Measurements from ENCODE around the gene PNPLA1. TPM values are rescaled to one million over a fixed set of nuclear protein-coding genes. Genes with fewer than 3 reads are reported as not detected.
A peak's percentile ranks its signal among the peaks of the same experiment; 100 is the strongest.

PNPLA1 gene
- total and polyA plus RNA-seq, 8 donors = 0.11 to 2.0 (median 0.15) TPM; not detected in 1

- ATAC-seq (peak; percentile 96), DNase-seq (peak; percentile 40 to 95 (median 72))
- Histone ChIP-seq H3K4me1 (peaks cover 8% of the 10 kb centered on the region in 2 donors), H3K4me3 (no peak overlapping the region), H3K9me3 (no peaks in the 10 kb centered on the region), H3K36me3 (no peaks in the 10 kb centered on the region), H3K27ac (no peak overlapping the region), H3K27me3 (peaks cover 0 to 23% of the 10 kb centered on the region in 2 donors)
- intact Hi-C loops (cut with DNase I) = no loop called here
- peak; percentile 98 to 99 for TF ChIP-seq CTCF (IDR thresholded peaks at IDR 0.05)
Observed at GRCh38 chr6:36340618-36341454, 71.0 kb downstream of the PNPLA1 start.

GRCh38 chr6:36343109-36343680 is 73.3 kb downstream of the PNPLA1 start:
- Histone ChIP-seq H3K36me3 (no peaks in the 10 kb centered on the region), H3K27me3 (peaks cover 0 to 23% of the 10 kb centered on the region in 2 donors), H3K4me3 (no peak overlapping the region), H3K9me3 (no peaks in the 10 kb centered on the region), H3K4me1 (peaks cover 8% of the 10 kb centered on the region in 2 donors), H3K27ac (no peak overlapping the region)
- no peak for TF ChIP-seq CTCF (IDR thresholded peaks at IDR 0.05)
- intact Hi-C loops (cut with DNase I) = no loop called here
- DNase-seq (peak in 1 of 4 donors; percentile 6), ATAC-seq (no peak)

- intact Hi-C loops (cut with DNase I) = no loop called here
- Histone ChIP-seq H3K4me1 (peaks cover 5 to 6% of the 10 kb centered on the region in 2 donors), H3K9me3 (no peaks in the 10 kb centered on the region), H3K36me3 (no peaks in the 10 kb centered on the region), H3K4me3 (no peak overlapping the region), H3K27me3 (peaks cover 0 to 11% of the 10 kb centered on the region in 2 donors), H3K27ac (no peak overlapping the region)
- ATAC-seq (no peak), DNase-seq (peak in 1 of 4 donors; percentile 17)
- TF ChIP-seq CTCF (IDR thresholded peaks at IDR 0.05) = no peak
Observed at GRCh38 chr6:36345681-36346466, 76.0 kb downstream of the PNPLA1 start.

- peak in 1 of 4 donors; percentile 26 for DNase-seq
- intact Hi-C loops (cut with DNase I) = no loop called here
- no peak overlapping the region for H3K4me3 ChIP-seq
Observed at GRCh38 chr6:36346486-36347273, 76.8 kb downstream of the PNPLA1 start.

More at GRCh38 chr6:36346486-36347273, 76.8 kb downstream of the PNPLA1 start:
- no peak for TF ChIP-seq CTCF (IDR thresholded peaks at IDR 0.05)
- Histone ChIP-seq H3K9me3 (no peaks in the 10 kb centered on the region), H3K27ac (no peak overlapping the region), H3K27me3 (peaks cover 0 to 3% of the 10 kb centered on the region in 2 donors), H3K4me1 (peaks cover 4% of the 10 kb centered on the region in 2 donors), H3K36me3 (no peaks in the 10 kb centered on the region)
- no peak for ATAC-seq
